Mucosa of rectum (tissue), 2 donors: ENCODE measurements around the gene SEPTIN8.

Experiments used
- H3K27ac ChIP-seq, 2 donors: one replicate each; pipeline ENCODE4 v1.7.0; 2013; ENCODE audit warnings: inconsistent platforms in 2 of 2, low read depth in 2 of 2, low read length in 2 of 2
- H3K27me3 ChIP-seq, 2 donors: one replicate each; pipeline ENCODE4 v1.7.0; 2013; ENCODE audit warnings: low read length in 2 of 2; ENCODE audit not compliant: control insufficient read depth in 2 of 2, insufficient read depth in 2 of 2
- H3K36me3 ChIP-seq, 2 donors: one replicate each; pipeline ENCODE4 v1.7.0; 2013; ENCODE audit warnings: low read length in 2 of 2; ENCODE audit not compliant: control insufficient read depth in 2 of 2, insufficient read depth in 2 of 2
- H3K4me1 ChIP-seq, 2 donors: one replicate each; pipeline ENCODE4 v1.7.0; 2013; ENCODE audit warnings: low read length in 2 of 2, mild to moderate bottlenecking in 1 of 2; ENCODE audit not compliant: control insufficient read depth in 2 of 2, insufficient read depth in 2 of 2
- H3K4me3 ChIP-seq, 2 donors: one replicate each; pipeline ENCODE4 v1.7.0; 2013; ENCODE audit warnings: low read length in 2 of 2
- H3K9ac ChIP-seq, 2 donors: one replicate each; pipeline ENCODE4 v1.7.0; 2013; ENCODE audit warnings: low read length in 2 of 2, low read depth in 1 of 2, mild to moderate bottlenecking in 1 of 2
- H3K9me3 ChIP-seq, 2 donors: one replicate each; pipeline ENCODE4 v1.7.0; 2013; ENCODE audit warnings: low read length in 2 of 2; ENCODE audit not compliant: control insufficient read depth in 2 of 2
- donor health status: healthy.
- donor health status: Normal muscosa, but diverticular disease.

The SEPTIN8 gene

GRCh38 chr5:132714456-132715307 lies 62.4 kb downstream of the SEPTIN8 start:
- H3K27me3 ChIP-seq: no peaks in the 10 kb centered on the region
- no peak overlapping the region for H3K4me3 ChIP-seq
- H3K27ac ChIP-seq: no peak overlapping the region
- no peaks in the 10 kb centered on the region for H3K9me3 ChIP-seq
- H3K4me1 ChIP-seq: no peaks in the 10 kb centered on the region
- no peaks in the 10 kb centered on the region for H3K36me3 ChIP-seq
- no peak overlapping the region for H3K9ac ChIP-seq

GRCh38 chr5:132708645-132709044 lies 68.4 kb downstream of the SEPTIN8 start:
- Histone ChIP-seq H3K27ac (no peak overlapping the region), H3K9ac (no peak overlapping the region), H3K9me3 (no peaks in the 10 kb centered on the region), H3K36me3 (peaks cover 0 to 3% of the 10 kb centered on the region in 2 donors), H3K4me3 (no peak overlapping the region), H3K27me3 (no peaks in the 10 kb centered on the region), H3K4me1 (no peaks in the 10 kb centered on the region)

GRCh38 chr5:132704875-132705274 lies 72.2 kb downstream of the SEPTIN8 start:
- no peak overlapping the region for H3K4me3 ChIP-seq
- no peaks in the 10 kb centered on the region for H3K9me3 ChIP-seq
- no peaks in the 10 kb centered on the region for H3K27me3 ChIP-seq
- no peak overlapping the region for H3K27ac ChIP-seq
- H3K36me3 ChIP-seq: peaks cover 0 to 8% of the 10 kb centered on the region in 2 donors
- H3K4me1 ChIP-seq: no peaks in the 10 kb centered on the region
- H3K9ac ChIP-seq: no peak overlapping the region
